Measurements from ENCODE around the gene FNIP1. TPM values are rescaled to one million over a fixed set of nuclear protein-coding genes. Genes with fewer than 3 reads are reported as not detected.
A peak's percentile ranks its signal among the peaks of the same experiment; 100 is the strongest.

Gene FNIP1
- total and polyA plus RNA-seq, 9 of the 15 experiments (the other 6 are each of a cell fraction or from before 2014, with no cell fraction given), result 5.0 to 32.8 (median 18.4) TPM

DNA sequence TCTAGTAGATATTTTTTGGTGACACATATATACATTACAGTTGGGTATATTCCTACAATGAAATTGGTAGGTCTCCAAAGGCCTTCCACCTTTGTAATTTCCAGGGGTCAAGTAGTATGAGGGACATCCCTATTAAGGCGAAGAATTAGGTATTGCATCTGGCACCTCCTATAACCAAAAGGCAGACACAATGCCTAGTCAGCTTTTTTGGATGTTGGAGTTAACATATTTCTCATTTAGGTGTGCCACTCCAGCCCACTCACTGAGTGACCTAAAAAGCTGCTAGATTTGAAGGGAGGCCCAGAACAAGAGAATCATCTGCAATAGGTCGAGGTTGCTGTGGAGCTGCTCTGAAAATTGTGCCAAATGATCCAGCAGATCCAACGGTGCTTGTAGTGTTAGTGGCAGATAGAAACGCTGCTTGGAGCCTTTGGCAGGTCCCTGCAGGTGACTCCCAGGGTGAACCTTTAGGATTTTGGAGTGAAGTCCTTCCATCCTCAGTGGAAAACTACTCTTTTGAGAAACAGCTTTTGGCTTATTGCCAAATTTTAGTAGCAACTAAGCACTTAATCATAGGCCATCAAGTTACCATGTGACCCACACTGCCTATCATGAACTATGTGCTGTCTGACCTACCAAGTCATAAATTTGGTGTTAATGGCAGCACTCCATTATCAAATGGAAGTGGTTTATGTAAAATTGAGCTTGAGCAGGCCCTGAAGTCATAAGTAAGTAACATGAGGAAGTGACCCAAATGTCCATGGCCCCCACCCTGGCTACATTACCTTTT is 15.7 kb upstream of the FNIP1 start (continued):
- peak; percentile 54 for TF ChIP-seq RAD51 (IDR thresholded peaks at IDR 0.05; ENCODE audit: borderline replicate concordance, low read depth)
- no peak for TF ChIP-seq BRF1 (IDR thresholded peaks at IDR 0.05; ENCODE audit: borderline replicate concordance, extremely low read depth, insufficient read length)
- TF ChIP-seq RFX7 (CRISPR knock-in tag; IDR thresholded peaks at IDR 0.05), result no peak
- no peak for TF ChIP-seq ARNT (IDR thresholded peaks at IDR 0.05)
- TF ChIP-seq, protein P1, sequence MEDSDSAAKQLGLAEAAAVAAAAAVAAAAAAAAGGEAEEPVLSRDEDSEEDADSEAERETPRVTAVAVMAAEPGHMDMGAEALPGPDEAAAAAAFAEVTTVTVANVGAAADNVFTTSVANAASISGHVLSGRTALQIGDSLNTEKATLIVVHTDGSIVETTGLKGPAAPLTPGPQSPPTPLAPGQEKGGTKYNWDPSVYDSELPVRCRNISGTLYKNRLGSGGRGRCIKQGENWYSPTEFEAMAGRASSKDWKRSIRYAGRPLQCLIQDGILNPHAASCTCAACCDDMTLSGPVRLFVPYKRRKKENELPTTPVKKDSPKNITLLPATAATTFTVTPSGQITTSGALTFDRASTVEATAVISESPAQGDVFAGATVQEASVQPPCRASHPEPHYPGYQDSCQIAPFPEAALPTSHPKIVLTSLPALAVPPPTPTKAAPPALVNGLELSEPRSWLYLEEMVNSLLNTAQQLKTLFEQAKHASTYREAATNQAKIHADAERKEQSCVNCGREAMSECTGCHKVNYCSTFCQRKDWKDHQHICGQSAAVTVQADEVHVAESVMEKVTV (CRISPR knock-in tag; IDR thresholded peaks at IDR 0.05), result no peak
- TF ChIP-seq, protein P2, sequence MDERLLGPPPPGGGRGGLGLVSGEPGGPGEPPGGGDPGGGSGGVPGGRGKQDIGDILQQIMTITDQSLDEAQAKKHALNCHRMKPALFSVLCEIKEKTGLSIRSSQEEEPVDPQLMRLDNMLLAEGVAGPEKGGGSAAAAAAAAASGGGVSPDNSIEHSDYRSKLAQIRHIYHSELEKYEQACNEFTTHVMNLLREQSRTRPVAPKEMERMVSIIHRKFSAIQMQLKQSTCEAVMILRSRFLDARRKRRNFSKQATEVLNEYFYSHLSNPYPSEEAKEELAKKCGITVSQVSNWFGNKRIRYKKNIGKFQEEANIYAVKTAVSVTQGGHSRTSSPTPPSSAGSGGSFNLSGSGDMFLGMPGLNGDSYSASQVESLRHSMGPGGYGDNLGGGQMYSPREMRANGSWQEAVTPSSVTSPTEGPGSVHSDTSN (CRISPR knock-in tag; IDR thresholded peaks at IDR 0.05; ENCODE audit: low read depth), result no peak
- TF ChIP-seq, protein P2 (tag; conservative IDR thresholded peaks at IDR 0.05; ENCODE audit: low read depth), result peak; percentile 93
- TF ChIP-seq RAD21 (CRISPR knock-in tag; conservative IDR thresholded peaks at IDR 0.05 in 1 of 2, IDR thresholded peaks at IDR 0.05 in 1 of 2), result 0 out of 4 replicates have a peak, but pooled peaks of 1 of the 2 experiments have one; percentile 8
- no peak for TF ChIP-seq U2AF1 (optimal IDR thresholded peaks at IDR 0.05; ENCODE audit: low read depth, low read length)
- no peak for TF ChIP-seq PPARD (CRISPR knock-in tag; IDR thresholded peaks at IDR 0.05)
- no peak for TF ChIP-seq PHF20 (IDR thresholded peaks at IDR 0.05; ENCODE audit: partially characterized antibody)
- TF ChIP-seq NFIC (IDR thresholded peaks at IDR 0.05), result peak; percentile 99
- peak; percentile 93 for TF ChIP-seq MEIS2 (IDR thresholded peaks at IDR 0.05; ENCODE audit: partially characterized antibody)
- peak; percentile 85 for TF ChIP-seq C11orf30 (IDR thresholded peaks at IDR 0.05; ENCODE audit: low read depth)
- no peak for TF ChIP-seq ESRRA (IDR thresholded peaks at IDR 0.05; ENCODE audit: borderline replicate concordance, low read depth)
- no peak for TF ChIP-seq RFX5 (IDR thresholded peaks at IDR 0.05; ENCODE audit: low read depth, low read length)
- TF ChIP-seq, protein P3, sequence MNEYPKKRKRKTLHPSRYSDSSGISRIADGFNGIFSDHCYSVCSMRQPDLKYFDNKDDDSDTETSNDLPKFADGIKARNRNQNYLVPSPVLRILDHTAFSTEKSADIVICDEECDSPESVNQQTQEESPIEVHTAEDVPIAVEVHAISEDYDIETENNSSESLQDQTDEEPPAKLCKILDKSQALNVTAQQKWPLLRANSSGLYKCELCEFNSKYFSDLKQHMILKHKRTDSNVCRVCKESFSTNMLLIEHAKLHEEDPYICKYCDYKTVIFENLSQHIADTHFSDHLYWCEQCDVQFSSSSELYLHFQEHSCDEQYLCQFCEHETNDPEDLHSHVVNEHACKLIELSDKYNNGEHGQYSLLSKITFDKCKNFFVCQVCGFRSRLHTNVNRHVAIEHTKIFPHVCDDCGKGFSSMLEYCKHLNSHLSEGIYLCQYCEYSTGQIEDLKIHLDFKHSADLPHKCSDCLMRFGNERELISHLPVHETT (CRISPR knock-in tag; conservative IDR thresholded peaks at IDR 0.05 in 1 of 2, IDR thresholded peaks at IDR 0.05 in 1 of 2), result no peak
- TF ChIP-seq, protein P4, sequence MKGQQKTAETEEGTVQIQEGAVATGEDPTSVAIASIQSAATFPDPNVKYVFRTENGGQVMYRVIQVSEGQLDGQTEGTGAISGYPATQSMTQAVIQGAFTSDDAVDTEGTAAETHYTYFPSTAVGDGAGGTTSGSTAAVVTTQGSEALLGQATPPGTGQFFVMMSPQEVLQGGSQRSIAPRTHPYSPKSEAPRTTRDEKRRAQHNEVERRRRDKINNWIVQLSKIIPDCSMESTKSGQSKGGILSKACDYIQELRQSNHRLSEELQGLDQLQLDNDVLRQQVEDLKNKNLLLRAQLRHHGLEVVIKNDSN (CRISPR knock-in tag; IDR thresholded peaks at IDR 0.05), result peak; percentile 10; the same call in 1 of the 2 replicates
- no peak for TF ChIP-seq WHSC1 (IDR thresholded peaks at IDR 0.05; ENCODE audit: low read length)
- TF ChIP-seq MTF1 (CRISPR knock-in tag; IDR thresholded peaks at IDR 0.05; ENCODE audit: borderline replicate concordance), result no peak

All from K562 (cell line).